Duodenal mucosa (tissue), 2 donors: ENCODE results near the gene TMEM164.

Experiments
- H3K27ac ChIP-seq: one replicate; pipeline ENCODE4 v1.7.0; 2013; ENCODE audit warnings: low read depth, low read length
- H3K27me3 ChIP-seq, 2 donors: one replicate each; pipeline ENCODE4 v1.7.0; 2013; ENCODE audit warnings: low read length in 2 of 2, control low read depth in 1 of 2; ENCODE audit not compliant: insufficient read depth in 2 of 2, control insufficient read depth in 1 of 2
- H3K36me3 ChIP-seq, 2 donors: one replicate each; pipeline ENCODE4 v1.7.0; 2013; ENCODE audit warnings: low read length in 2 of 2, control low read depth in 1 of 2; ENCODE audit not compliant: insufficient read depth in 2 of 2, control insufficient read depth in 1 of 2
- H3K4me1 ChIP-seq, 2 donors: one replicate each; pipeline ENCODE4 v1.7.0; 2013; ENCODE audit warnings: low read length in 2 of 2, control low read depth in 1 of 2; ENCODE audit not compliant: insufficient read depth in 2 of 2, control insufficient read depth in 1 of 2
- H3K4me3 ChIP-seq, 2 donors: one replicate each; pipeline ENCODE4 v1.7.0; 2013; ENCODE audit warnings: low read length in 2 of 2, low read depth in 1 of 2
- H3K9ac ChIP-seq, 2 donors: one replicate each; pipeline ENCODE4 v1.7.0; 2013; ENCODE audit warnings: low read length in 2 of 2, low read depth in 1 of 2
- H3K9me3 ChIP-seq, 2 donors: one replicate each; pipeline ENCODE4 v1.7.0; 2013; ENCODE audit warnings: low read length in 2 of 2, control low read depth in 1 of 2; ENCODE audit not compliant: control insufficient read depth in 1 of 2

The TMEM164 gene

GRCh38 chrX:110159235-110159634, 156.3 kb downstream of the TMEM164 start:
- H3K27me3 ChIP-seq: no peaks in the 10 kb centered on the region
- no peak overlapping the region for H3K9ac ChIP-seq
- no peaks in the 10 kb centered on the region for H3K4me1 ChIP-seq
- no peak overlapping the region for H3K27ac ChIP-seq
- H3K9me3 ChIP-seq: no peaks in the 10 kb centered on the region
- peaks cover 3 to 6% of the 10 kb centered on the region in 2 donors for H3K36me3 ChIP-seq
- H3K4me3 ChIP-seq: no peak overlapping the region

DNA sequence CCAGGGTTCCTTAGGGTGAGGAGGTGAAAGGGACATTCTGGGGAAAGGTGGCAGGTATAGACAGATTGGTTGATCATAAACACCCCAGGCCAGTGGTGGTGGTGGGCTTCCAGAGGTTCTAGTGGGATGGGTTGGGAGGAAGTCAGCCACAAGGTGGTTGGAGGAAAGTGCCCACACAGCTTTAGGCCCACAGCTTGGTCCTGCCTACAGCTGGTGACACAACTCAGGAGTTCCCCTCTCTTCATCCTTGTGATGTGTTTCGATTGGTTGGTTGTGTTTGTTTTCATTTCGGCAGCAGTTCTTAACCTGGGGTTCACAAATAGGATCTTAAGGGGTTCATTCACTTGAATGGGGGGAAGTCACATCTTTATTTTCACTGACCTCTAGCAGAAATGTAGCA, 157.0 kb downstream of the TMEM164 start:
- H3K4me3 ChIP-seq: no peak overlapping the region
- H3K9me3 ChIP-seq: no peaks in the 10 kb centered on the region
- no peak overlapping the region for H3K9ac ChIP-seq
- peaks cover 3 to 6% of the 10 kb centered on the region in 2 donors for H3K36me3 ChIP-seq
- H3K4me1 ChIP-seq: no peaks in the 10 kb centered on the region
- no peaks in the 10 kb centered on the region for H3K27me3 ChIP-seq
- H3K27ac ChIP-seq: no peak overlapping the region

DNA sequence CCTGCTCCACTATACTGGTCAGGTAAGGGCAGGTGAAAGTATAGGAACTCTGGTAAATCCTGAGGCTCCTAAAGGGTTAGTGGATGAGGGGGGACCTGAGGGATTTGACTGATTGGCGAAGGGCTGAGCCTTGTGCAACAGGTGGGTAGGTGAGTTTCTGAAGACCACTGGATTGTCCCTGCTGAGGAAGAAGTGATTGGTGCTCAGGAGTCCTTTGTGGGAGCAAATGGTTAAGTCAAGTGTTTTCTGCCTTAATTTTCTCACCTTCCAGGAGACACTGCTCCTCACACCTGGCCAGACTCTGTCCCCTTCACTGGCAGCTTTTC, 158.4 kb downstream of the TMEM164 start:
- H3K9me3 ChIP-seq: no peaks in the 10 kb centered on the region
- peaks cover 6% of the 10 kb centered on the region in 2 donors for H3K36me3 ChIP-seq
- H3K4me1 ChIP-seq: no peaks in the 10 kb centered on the region
- no peaks in the 10 kb centered on the region for H3K27me3 ChIP-seq
- no peak overlapping the region for H3K27ac ChIP-seq
- no peak overlapping the region for H3K4me3 ChIP-seq
- no peak overlapping the region for H3K9ac ChIP-seq

GRCh38 chrX:110162131-110162530, 159.2 kb downstream of the TMEM164 start:
- Histone ChIP-seq H3K27me3 (no peaks in the 10 kb centered on the region), H3K36me3 (peaks cover 6% of the 10 kb centered on the region in 2 donors), H3K27ac (no peak overlapping the region), H3K9me3 (no peaks in the 10 kb centered on the region), H3K4me1 (no peaks in the 10 kb centered on the region), H3K4me3 (no peak overlapping the region), H3K9ac (no peak overlapping the region)

DNA sequence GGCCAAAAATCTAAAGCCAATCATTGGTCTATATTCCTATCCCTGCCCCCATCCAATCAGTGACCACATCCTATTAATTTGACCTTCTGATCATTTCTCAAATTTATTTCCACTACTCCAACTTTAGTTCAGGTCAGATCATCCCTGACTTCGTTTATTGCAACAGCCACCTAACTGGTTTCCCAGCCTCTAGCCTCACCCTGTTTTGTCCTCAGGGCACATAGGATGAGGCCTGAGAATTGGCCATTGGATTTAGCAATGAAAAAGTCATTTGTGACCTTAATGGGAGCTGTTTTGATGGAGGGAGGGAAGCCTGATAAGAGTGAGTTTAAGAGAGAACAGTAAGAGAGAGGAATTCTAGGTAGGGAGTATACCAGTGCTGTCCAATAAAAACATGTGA, 160.0 kb downstream of the TMEM164 start:
- no peaks in the 10 kb centered on the region for H3K4me1 ChIP-seq
- H3K4me3 ChIP-seq: no peak overlapping the region
- no peak overlapping the region for H3K27ac ChIP-seq
- H3K9me3 ChIP-seq: no peaks in the 10 kb centered on the region
- no peak overlapping the region for H3K9ac ChIP-seq
- no peaks in the 10 kb centered on the region for H3K27me3 ChIP-seq
- peaks cover 6% of the 10 kb centered on the region in 2 donors for H3K36me3 ChIP-seq

- Histone ChIP-seq H3K27ac (no peak overlapping the region), H3K9ac (no peak overlapping the region), H3K4me3 (no peak overlapping the region), H3K36me3 (peaks cover 6% of the 10 kb centered on the region in 2 donors), H3K27me3 (no peaks in the 10 kb centered on the region), H3K4me1 (no peaks in the 10 kb centered on the region), H3K9me3 (no peaks in the 10 kb centered on the region)
Measured at GRCh38 chrX:110163488-110163887, 160.6 kb downstream of the TMEM164 start.

DNA sequence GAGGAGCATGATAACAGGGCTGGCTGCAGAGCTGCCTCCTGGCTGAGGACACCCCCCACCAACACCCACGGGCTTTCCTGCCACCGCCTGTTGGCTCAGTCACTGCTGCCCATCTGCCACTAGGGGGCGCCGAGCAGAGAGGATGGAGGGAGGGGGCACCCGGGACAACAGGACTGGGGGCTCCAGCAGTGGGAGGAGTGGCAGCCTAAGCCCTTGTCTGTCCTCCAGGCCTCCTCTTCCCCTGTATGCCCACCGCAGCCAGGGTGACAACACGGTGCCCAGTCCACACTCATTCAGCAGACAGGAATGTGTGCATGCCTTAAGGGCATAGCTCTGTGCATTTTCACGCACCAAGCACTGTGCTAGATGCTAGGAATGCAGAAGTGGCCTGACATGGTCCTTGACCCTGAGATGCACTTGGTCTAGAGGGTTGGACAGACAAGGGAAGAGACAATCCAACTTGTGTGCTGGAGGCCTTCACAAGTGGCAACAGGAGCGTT, 165.1 kb downstream of the TMEM164 start:
- H3K9me3 ChIP-seq: no peaks in the 10 kb centered on the region
- no peaks in the 10 kb centered on the region for H3K4me1 ChIP-seq
- H3K4me3 ChIP-seq: no peak overlapping the region
- H3K9ac ChIP-seq: no peak overlapping the region
- peaks cover 0 to 19% of the 10 kb centered on the region in 2 donors for H3K36me3 ChIP-seq
- no peaks in the 10 kb centered on the region for H3K27me3 ChIP-seq
- no peak overlapping the region for H3K27ac ChIP-seq

GRCh38 chrX:110168585-110168984, 165.7 kb downstream of the TMEM164 start:
- no peaks in the 10 kb centered on the region for H3K27me3 ChIP-seq
- H3K36me3 ChIP-seq: peaks cover 0 to 21% of the 10 kb centered on the region in 2 donors
- no peak overlapping the region for H3K9ac ChIP-seq
- no peaks in the 10 kb centered on the region for H3K4me1 ChIP-seq
- no peak overlapping the region for H3K27ac ChIP-seq
- H3K4me3 ChIP-seq: no peak overlapping the region
- H3K9me3 ChIP-seq: no peaks in the 10 kb centered on the region

- H3K4me3 ChIP-seq: no peak overlapping the region
- H3K36me3 ChIP-seq: peaks cover 0 to 31% of the 10 kb centered on the region in 2 donors
- no peak overlapping the region for H3K9ac ChIP-seq
- H3K27ac ChIP-seq: no peak overlapping the region
- no peaks in the 10 kb centered on the region for H3K4me1 ChIP-seq
- H3K27me3 ChIP-seq: no peaks in the 10 kb centered on the region
- no peaks in the 10 kb centered on the region for H3K9me3 ChIP-seq
Measured at GRCh38 chrX:110170029-110170428, 167.1 kb downstream of the TMEM164 start.

- Histone ChIP-seq H3K36me3 (peaks cover 0 to 32% of the 10 kb centered on the region in 2 donors), H3K4me1 (no peaks in the 10 kb centered on the region), H3K9me3 (no peaks in the 10 kb centered on the region), H3K4me3 (no peak overlapping the region), H3K27me3 (no peaks in the 10 kb centered on the region), H3K27ac (no peak overlapping the region), H3K9ac (no peak overlapping the region)
Measured at GRCh38 chrX:110171442-110171841, 168.5 kb downstream of the TMEM164 start.

DNA sequence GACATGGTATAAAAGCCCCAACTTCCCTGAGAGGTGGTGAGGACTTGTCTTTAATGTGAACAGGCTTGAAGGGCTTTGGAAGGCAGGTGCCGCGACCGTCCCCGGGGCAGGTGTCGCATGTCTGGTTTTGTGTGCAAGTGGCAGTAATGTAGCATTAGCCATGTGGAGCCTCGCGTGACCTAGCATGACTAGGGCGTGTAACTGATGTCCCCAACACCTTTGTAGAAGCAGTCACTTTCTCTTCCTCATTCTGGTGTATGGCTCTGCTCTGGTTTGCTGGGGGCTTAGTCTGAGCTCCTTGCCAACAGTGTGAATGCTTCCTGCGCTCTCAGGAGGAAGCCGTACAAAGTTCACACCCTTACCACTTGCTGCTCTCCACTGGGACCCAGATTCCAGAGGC, 169.3 kb downstream of the TMEM164 start:
- no peak overlapping the region for H3K27ac ChIP-seq
- H3K36me3 ChIP-seq: peaks cover under 1 to 32% of the 10 kb centered on the region in 2 donors

More for the DNA sequence above, 169.3 kb downstream of the TMEM164 start:
- H3K4me3 ChIP-seq: no peak overlapping the region
- H3K4me1 ChIP-seq: no peaks in the 10 kb centered on the region
- H3K9me3 ChIP-seq: no peaks in the 10 kb centered on the region
- no peaks in the 10 kb centered on the region for H3K27me3 ChIP-seq
- no peak overlapping the region for H3K9ac ChIP-seq
